ENCODE results near the gene LMX1B.
A peak's percentile ranks its signal among the peaks of the same experiment; 100 is the strongest.

LMX1B gene

DNA sequence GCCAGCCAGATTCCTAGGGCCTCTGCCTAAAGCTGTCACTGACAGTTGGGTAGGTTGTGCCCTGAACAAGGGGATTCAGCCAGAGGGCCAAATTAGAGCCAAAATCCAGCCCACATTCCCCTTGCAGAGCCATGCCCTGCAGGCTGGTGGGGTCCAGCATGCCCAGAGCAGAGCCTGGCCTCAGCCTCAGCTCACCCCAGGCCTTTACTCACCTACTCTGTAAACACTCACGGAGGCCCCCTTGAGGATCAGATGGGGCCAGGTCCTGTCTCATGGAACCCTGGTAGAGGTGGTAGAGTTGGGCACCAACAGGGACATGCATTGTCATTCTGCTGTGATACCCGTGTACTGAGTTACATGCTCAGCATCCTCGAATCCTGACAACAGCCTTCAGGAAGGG lies 74.9 kb downstream of the LMX1B start:
- Histone ChIP-seq H3K4me3 (ENCODE audit: low read depth, low read length) (no peak overlapping the region), H3K9me3 (no peaks in the 10 kb centered on the region), H3K4me1 (no peaks in the 10 kb centered on the region), H3K36me3 (no peaks in the 10 kb centered on the region), H3K27me3 (peaks cover 58% of the 10 kb centered on the region)
- TF ChIP-seq, protein P1, sequence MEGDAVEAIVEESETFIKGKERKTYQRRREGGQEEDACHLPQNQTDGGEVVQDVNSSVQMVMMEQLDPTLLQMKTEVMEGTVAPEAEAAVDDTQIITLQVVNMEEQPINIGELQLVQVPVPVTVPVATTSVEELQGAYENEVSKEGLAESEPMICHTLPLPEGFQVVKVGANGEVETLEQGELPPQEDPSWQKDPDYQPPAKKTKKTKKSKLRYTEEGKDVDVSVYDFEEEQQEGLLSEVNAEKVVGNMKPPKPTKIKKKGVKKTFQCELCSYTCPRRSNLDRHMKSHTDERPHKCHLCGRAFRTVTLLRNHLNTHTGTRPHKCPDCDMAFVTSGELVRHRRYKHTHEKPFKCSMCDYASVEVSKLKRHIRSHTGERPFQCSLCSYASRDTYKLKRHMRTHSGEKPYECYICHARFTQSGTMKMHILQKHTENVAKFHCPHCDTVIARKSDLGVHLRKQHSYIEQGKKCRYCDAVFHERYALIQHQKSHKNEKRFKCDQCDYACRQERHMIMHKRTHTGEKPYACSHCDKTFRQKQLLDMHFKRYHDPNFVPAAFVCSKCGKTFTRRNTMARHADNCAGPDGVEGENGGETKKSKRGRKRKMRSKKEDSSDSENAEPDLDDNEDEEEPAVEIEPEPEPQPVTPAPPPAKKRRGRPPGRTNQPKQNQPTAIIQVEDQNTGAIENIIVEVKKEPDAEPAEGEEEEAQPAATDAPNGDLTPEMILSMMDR (IDR thresholded peaks at IDR 0.05; ENCODE audit: low read depth, low read length), result no peak
- no peak for DNase-seq

GRCh38 chr9:126689027-126689825 lies 75.5 kb downstream of the LMX1B start:
- Histone ChIP-seq H3K27me3 (peaks cover 52% of the 10 kb centered on the region), H3K4me1 (no peaks in the 10 kb centered on the region), H3K36me3 (no peaks in the 10 kb centered on the region)

GRCh38 chr9:126690431-126691051 lies 76.8 kb downstream of the LMX1B start:
- TF ChIP-seq, protein P1 (IDR thresholded peaks at IDR 0.05; ENCODE audit: low read depth, low read length), result peak; percentile 83
- no peaks in the 10 kb centered on the region for H3K4me1 ChIP-seq
- H3K36me3 ChIP-seq, result no peaks in the 10 kb centered on the region
- H3K27me3 ChIP-seq, result peaks cover 39% of the 10 kb centered on the region
- no peaks in the 10 kb centered on the region for H3K9me3 ChIP-seq
- H3K4me3 ChIP-seq (ENCODE audit: low read depth, low read length), result no peak overlapping the region
- peak; percentile 78 for DNase-seq

More at GRCh38 chr9:126689027-126689825, 75.5 kb downstream of the LMX1B start:
- no peak for DNase-seq
- no peak overlapping the region for H3K4me3 ChIP-seq (ENCODE audit: low read depth, low read length)
- H3K9me3 ChIP-seq, result no peaks in the 10 kb centered on the region
- TF ChIP-seq, protein P1 (IDR thresholded peaks at IDR 0.05; ENCODE audit: low read depth, low read length), result no peak; the same call in 1 of the 2 replicates

- no peak overlapping the region for H3K4me3 ChIP-seq (ENCODE audit: low read depth, low read length)
- H3K4me1 ChIP-seq, result no peaks in the 10 kb centered on the region
- no peaks in the 10 kb centered on the region for H3K9me3 ChIP-seq
- H3K36me3 ChIP-seq, result no peaks in the 10 kb centered on the region
- peaks cover 25% of the 10 kb centered on the region for H3K27me3 ChIP-seq
- TF ChIP-seq, protein P1 (IDR thresholded peaks at IDR 0.05; ENCODE audit: low read depth, low read length), result no peak
- DNase-seq, result peak; percentile 4
Measured at GRCh38 chr9:126692041-126692758, 78.5 kb downstream of the LMX1B start.

DNA sequence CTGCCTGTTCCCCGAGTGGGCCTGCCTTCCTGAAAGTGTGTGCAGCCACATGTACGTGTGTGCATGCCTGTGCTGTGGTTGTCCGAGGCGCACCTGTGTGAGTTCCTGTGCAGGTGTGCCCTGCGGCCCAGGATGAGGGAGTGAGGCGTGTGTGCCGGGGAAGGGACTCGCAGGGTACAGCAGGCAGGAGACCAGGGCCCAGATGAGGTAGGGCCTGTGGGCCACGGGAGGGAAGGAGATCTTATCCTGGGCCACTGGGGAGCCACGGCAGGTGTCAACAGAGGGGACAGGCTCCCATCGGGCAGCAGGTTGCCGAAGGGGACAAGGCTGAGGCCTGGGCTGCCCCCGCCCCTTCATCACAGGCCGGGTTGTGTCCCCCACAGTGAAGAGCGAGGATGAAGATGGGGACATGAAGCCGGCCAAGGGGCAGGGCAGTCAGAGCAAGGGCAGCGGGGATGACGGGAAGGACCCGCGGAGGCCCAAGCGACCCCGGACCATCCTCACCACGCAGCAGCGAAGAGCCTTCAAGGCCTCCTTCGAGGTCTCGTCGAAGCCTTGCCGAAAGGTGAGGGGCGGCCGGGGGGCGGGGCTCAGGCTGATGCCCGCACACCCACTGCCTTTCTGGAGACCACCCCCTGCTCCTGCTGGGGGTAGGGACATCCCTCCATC lies 79.2 kb downstream of the LMX1B start:
- peaks cover 19% of the 10 kb centered on the region for H3K27me3 ChIP-seq
- H3K9me3 ChIP-seq, result no peaks in the 10 kb centered on the region
- DNase-seq, result no peak
- H3K36me3 ChIP-seq, result no peaks in the 10 kb centered on the region
- no peak overlapping the region for H3K4me3 ChIP-seq (ENCODE audit: low read depth, low read length)
- TF ChIP-seq, protein P1 (IDR thresholded peaks at IDR 0.05; ENCODE audit: low read depth, low read length), result no peak
- H3K4me1 ChIP-seq, result no peaks in the 10 kb centered on the region

All from BE2C (cell line).